HG03280 (cell line): ENCODE data around the gene MARCHF10.
"Not testable (repeated sequence)": the region's sequence is repeated elsewhere in the genome, so short reads cannot be mapped to it uniquely, and the experiment has no call there.

Experiments used
- ATAC-seq: cut with Tn5 transposase; IDR thresholded peaks from one replicate; pipeline ENCODE4 v1.9.1; 2021; ENCODE audit warnings: mild to moderate bottlenecking, moderate library complexity; ENCODE audit not compliant: unreplicated experiment

MARCHF10 gene

DNA sequence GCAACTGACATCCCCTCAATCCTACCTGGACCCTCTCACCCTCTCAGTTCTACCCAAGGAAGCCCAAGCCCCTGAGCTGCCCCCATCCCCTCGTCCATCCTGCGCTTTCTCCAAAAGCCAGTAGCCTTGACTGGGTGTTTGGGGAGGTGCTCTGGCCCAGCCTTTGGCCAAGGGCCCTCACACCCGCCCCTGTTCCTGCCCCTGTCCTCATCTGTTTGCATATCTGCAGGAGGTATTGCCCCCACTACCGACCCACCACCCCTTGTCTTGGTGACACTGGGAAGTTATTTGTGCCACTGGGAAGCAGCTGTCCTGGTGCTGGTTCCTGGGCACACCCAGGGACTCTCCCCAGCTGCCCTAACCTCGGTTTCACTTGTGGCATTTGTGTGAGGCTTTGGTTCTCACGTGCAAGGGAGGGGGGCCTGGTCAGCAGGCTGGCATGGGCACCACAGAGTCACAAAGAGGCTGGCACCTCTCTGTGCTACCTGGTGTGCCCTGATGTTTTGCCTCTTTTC lies 105.3 kb downstream of the MARCHF10 start:
- ATAC-seq = no peak

DNA sequence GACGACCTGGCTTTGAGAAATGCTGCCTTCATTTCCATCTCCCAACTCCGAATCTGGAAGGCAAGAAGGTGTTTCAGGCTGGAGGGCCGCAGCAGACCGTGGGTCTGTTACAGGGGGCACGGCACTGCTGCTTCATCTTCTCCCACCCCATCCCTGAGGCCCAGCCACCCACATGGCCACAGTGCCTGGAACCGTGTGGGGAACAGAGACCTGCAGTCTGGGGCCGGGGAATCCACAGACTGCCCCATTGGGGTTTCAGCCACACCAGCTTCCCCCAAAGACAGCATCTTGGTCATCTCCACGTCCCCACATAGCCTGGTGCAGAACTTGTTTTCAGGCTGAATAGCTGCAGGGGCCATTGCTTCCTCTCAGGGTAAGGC lies 106.4 kb downstream of the MARCHF10 start:
- ATAC-seq = no peak

DNA sequence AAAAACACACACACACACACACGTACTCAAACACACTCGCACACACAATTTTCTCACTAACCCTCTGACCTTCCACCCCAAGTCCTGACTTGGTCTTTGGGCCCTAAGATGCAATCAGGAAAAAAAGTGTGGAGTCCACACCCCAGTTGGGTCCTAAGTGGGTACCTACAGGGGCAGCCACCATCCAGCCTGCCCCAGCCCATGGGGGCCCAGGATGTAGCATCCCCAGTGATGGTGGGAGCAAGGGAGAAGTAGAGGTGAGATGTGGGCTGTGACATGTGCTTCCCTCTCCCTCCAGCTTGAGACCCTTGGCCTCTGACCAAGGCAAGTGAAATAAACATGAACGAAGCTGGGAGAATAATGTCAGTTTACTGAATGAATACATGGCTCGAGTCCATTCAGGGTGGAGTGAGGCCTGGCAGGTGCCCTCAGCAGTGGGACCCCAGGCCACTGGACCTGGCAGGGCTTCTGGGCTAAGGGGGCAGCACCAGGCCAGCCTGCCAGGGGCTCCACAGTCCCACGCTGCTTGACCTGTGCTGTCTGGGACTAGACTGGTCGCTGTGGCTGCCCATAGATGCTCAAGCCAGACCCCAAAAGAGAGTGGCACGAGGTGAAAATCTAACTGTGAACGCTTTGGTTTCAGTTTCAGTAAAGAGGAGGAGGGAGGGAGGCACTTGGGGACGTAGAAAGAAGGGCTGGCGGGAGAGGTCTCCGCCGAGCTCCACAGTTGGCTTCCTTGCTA lies 107.0 kb downstream of the MARCHF10 start:
- no peak for ATAC-seq

DNA sequence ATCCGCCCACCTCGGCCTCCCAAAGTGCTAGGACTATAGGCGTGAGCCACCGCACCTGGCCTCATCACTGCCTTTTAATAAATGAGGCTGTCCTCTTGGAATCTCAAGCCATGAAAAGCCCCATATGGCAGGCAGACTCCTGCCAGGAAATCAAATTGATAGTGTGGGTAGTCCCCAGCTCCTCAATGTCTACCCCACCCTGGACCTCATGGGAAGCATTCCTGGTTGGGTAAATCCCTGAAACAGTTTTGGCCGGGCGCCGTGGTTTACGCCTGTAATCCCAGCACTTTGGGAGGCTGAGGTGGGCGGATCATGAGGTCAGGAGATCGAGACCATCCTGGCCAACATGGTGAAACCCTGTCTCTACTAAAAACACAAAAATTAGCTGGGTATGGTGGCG lies 109.7 kb downstream of the MARCHF10 start:
- ATAC-seq = not testable (repeated sequence)

DNA sequence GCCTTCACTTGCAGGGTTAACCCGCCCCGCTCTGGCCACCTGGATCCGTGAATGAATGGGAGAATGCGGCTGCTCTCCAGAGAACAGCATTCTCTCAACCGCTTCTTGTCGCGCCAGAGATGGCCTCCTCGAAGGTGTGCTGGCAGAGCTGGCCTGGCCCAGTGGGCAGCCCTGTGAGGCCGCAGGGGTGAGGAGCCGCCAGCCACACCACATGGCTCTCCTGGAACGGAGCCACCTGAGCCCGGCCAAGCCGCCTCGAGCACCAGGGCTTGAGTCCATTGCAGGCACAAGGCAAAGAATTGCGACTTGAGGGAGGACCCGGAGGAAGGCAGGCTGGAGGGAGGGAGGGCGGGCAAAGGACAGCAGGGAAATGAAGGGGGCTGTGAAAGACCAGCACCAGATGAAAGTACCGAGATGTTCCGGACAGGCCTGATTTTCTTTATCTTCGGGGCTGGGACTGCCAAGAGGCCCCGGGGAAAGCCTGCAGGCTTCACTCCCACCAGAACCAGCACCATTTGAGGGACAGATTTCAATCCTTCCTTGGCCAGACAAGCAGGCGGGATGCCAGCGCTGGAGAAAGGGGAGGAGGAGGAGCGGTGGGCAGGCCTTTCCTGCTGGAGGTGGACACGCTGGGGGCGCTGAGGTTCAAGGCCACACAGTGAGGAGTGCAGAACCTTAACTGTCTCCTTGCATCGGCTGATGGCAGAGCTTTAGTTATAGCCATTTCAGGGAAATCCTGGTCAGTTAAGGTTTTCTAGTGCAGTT lies 111.2 kb downstream of the MARCHF10 start:
- ATAC-seq = no peak

DNA sequence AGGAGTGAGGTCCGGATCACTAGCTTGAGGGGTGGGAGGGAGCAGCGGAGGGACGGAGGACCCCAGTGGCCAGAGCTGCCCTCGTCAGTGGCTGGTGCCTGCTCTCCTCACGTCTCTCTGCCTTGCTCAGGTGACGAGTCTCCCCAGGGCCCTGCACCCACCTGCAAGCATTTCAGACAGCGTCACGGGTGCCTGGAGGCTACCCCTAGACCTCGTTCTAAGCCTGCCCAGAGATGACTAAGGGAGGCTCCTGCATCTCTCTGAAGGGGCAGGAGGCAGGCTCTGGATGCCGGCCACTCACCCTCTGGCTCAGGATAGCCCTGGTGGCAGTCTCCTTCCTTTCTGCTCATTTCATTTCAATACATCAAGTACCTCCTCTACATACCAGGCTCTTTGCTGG lies 111.9 kb downstream of the MARCHF10 start:
- ATAC-seq = no peak

DNA sequence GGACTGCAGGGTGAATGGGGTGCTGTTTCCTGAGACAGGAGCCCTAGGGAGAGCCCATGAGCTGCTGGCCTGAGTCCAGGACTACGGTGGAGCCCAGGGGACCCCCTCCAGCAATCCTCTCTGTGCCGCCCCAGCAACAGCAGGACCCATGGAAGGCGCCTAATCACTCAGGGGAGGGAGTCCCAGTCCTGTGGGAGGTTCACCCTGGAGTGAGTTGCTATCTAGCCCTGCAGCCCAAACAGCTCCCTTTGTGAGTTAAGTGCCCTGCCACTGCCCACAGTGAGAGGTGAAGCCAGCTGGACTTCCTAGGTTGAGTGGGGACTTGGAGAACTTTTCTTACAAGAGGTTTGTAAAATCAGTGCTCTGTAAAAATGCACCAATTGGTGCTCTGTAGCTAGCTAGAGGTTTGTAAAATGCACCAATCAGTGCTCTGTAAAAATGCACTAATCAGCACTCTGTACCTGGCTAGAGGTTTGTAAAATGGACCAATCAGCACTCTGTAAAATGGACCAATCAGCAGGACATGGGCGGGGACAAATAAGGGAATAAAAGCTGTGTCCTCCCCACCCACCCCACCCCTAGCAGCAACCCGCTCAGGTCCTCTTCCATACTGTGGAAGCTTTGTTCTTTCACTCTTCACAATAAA lies 112.9 kb downstream of the MARCHF10 start:
- ATAC-seq = not testable (repeated sequence)

DNA sequence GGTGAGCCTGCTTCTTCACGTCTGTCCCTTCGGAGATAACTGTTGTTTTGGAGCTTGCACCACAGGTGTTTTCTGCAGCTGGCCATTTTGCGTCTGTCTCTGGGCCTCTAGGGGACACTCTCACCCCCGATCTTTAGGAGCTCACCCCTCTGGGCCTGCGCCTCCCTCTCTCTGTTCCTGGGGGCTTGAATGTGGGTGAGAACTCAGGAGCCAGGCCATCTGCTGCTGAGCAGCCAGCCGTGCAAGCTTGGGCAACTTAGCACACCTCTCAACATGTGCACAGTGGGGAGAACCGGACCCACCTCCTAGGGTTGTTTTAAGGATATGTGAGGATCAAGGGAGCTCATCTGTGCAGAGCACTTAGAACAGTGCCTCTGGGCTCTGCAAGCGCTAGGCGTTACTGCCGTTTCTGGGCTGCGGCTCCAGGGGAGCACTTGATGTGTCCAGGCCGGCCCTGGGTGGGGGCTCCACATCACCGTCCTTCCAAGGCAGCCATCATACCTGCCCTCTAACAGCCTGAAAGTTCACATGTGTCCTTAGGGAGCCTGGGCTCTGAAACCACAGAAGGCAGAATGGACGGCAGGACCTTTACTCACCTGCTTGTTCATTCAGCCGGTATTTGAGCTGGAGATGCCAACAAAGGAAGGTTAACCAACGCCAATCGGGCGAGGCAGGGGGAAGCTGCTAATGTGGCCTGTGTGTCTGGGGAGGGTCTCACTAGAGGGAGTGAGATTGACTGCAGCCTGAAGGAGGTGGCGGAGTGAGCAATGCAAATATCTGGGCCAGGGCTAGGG lies 114.3 kb downstream of the MARCHF10 start:
- ATAC-seq = no peak

DNA sequence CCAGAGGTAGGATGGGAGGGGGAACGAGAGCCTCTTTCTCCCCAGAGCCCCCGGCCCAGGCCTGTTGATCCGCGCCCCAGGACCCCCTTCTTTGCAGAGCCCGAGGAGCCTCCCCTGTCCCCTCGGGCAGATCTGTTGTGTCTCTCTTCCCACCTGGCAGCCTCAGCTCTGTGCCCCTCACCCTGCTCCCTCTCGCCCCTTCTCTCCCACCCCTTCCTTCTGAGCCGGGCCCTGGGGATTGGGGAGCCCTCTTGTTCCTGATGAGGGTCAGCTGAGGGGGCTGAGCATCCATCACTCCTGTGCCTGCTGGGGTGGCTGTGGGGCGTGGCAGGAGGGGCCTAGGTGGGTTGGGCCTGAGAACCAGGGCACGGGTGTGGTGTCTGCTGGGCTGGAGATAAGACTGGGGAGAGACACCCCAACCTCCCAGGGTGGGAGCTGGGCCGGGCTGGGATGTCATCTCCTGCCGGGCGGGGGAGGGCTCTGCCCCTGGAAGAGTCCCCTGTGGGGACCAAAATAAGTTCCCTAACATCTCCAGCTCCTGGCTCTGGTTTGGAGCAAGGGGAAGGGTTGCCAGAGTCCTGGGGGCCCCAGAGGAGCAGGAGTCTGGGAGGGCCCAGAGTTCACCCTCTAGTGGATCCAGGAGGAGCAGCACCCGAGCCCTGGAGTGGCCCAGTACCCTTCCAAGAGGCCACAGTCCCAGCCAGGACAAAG lies 115.2 kb downstream of the MARCHF10 start:
- ATAC-seq = no peak

DNA sequence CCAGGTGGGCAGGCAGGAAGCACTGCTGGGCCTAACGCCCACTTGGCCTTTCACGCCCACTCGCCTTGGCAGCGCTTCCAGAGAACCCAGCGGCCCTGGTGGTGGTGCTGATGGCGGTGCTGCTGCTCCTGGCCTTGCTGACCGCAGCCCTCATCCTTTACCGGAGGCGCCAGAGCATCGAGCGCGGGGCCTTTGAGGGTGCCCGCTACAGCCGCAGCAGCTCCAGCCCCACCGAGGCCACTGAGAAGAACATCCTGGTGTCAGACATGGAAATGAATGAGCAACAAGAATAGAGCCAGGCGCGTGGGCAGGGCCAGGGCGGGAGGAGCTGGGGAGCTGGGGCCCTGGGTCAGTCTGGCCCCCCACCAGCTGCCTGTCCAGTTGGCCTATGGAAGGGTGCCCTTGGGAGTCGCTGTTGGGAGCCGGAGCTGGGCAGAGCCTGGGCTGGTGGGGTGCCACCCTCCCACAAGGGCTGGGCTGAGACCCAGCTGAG lies 115.9 kb downstream of the MARCHF10 start:
- no peak for ATAC-seq

DNA sequence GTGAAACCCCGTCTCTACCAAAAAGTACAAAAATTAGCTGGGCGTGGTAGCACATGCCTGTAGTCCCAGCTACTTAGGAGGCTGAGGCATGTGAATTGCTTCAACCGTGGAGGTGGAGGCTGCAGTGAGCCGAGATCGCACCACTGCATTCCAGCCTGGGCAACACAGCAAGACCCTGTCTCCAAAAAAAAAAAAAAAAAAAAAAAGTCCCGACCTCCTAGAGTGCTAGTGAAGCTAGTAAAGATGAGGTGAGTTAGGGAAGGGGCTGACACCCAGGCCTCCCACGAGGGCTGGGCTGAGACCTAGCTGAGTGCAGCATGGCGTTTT lies 116.6 kb downstream of the MARCHF10 start:
- not testable (repeated sequence) for ATAC-seq

DNA sequence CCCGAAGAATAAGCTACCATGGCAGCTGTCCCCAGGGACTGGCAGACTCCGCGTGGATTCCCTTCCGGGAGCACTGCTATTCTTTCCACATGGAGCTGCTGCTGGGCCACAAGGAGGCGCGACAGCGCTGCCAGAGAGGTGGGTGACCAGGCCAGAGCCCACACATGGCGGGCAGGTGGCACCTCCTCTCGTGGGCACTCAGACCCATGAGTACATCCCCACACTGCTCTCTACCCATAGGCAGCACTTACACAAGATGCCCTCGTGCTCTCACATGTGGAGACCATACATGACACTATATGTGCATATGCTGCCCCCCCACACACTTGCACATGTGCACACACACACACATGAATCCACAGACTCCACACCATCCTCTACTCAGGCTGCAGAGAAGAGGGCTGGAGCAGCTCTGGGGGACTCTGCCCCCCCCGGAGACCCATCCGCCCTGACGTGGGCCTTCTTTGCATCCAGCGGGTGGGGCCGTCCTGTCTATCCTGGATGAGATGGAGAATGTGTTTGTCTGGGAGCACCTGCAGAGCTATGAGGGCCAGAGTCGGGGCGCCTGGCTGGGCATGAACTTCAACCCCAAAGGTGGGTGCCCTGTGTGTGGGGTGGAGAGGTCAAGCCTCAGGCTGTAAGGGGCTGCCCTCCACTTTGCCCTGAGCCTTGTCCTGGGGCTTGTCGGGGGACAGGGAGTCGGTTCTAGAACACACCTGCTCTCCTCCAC lies 117.8 kb downstream of the MARCHF10 start:
- ATAC-seq = no peak

DNA sequence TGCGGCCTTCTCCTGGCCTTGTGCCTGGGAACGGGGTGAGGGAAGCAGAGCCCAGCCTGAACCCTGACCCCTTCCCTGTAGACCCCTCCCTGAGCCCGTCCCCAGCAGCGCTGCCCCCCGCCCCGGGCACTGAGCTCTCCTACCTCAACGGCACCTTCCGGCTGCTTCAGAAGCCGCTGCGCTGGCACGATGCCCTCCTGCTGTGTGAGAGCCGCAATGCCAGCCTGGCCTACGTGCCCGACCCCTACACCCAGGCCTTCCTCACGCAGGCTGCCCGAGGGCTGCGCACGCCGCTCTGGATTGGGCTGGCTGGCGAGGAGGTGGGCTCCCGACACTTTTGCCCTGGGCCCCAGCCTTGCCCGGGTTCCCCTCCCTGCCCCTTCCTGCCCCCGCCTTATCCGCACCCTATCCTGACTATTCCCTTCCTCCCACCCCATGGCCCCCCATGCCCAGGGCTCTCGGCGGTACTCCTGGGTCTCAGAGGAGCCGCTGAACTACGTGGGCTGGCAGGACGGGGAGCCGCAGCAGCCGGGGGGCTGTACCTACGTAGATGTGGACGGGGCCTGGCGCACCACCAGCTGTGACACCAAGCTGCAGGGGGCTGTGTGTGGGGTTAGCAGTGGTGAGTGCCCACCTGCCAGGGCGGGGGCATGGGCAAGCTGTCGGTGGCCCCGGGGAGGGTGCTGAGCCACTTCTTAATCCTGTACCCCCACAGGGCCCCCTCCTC lies 118.5 kb downstream of the MARCHF10 start:
- ATAC-seq = no peak

DNA sequence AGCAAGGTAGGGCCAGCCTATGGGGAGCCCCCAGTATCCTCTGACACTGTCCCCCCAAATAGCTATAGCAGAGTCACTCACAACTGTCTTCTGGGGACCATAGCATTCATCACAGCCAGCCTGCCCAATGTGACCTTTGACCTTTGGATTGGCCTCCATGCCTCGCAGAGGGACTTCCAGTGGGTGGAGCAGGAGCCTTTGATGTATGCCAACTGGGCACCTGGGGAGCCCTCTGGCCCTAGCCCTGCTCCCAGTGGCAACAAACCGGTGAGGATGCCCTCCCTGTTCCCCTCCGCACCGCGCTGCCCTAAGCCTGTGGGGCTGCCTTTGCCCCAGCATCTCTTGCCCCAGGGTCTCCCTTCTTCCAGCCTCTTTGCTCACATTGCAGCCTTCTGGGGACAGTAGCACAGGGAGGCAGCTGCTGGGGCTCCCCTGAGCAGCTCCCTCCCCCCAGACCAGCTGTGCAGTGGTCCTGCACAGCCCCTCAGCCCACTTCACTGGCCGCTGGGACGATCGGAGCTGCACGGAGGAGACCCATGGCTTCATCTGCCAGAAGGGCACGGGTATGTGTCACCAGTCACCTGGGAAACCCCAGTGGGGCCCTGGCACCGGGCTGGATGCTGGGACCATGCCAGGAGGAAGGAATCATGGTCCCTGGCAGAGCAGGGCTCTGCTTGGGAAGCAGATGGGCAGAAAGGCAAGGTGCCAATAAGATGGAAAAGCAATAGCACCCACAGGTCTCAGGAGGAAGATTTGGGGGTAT lies 119.5 kb downstream of the MARCHF10 start:
- no peak for ATAC-seq

DNA sequence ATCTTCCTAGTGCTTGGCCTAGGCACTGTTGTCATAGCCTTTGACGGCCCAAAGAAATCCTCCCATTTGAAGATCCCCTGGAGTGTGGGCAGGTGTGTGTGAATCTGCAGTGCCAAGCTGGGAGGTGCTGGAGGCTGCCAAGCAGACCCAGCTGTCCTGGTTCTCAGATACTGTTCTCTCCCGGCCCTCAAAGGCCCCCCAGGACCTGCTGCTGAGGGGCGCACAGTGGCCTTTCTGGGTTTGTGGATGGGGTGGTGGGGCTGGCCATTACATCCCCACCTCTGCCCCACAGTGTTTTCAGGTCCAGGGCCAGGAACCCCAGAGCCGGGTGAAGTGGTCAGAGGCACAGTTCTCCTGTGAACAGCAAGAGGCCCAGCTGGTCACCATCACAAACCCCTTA lies 120.1 kb downstream of the MARCHF10 start:
- no peak for ATAC-seq

DNA sequence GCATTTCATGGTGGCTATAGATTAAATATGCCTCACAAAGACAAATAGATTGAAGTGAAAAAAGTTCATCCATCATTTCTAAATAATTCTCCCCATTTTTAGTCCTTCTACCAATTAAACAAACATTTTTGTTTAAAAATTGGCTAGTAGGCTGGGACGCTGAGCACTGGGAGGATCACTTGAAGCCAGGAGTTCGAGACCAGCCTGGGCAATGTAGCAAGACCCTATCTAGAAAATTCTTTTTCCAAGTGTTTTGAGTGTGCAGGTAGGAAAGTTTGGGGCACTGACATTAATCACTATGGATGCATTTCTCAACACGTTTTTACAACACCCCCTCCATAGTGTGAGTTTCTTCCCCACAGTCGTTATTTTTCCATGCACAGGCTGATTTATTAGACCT lies 123.9 kb downstream of the MARCHF10 start:
- ATAC-seq = no peak

DNA sequence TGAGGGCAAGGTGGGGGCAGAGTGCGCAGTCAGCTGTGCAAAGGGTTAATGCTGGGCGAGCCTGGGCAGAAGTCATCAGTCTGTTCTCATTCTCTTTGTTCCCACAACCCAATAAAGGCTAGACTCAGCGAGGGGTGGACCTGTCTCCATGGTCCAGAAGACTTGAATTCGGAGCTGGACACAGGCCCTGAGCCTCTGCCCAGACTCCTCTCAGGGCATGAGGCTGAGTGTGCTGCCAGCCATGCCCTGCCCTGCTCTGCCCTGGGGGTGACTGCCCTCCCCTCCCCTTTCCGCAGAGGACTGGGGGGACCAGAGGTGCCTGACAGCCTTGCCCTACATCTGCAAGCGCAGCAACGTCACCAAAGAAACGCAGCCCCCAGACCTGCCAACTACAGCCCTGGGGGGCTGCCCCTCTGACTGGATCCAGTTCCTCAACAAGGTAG lies 126.2 kb downstream of the MARCHF10 start:
- ATAC-seq = no peak
